Measurements from ENCODE around the gene FSTL1. TPM values are rescaled to one million over a fixed set of nuclear protein-coding genes. Genes with fewer than 3 reads are reported as not detected.
A peak's percentile ranks its signal among the peaks of the same experiment; 100 is the strongest.

FSTL1 gene
- total RNA-seq, 1 experiment from 2014 or later, result 20.7 TPM

GRCh38 chr3:120420360-120420759 lies 30.4 kb downstream of the FSTL1 start (continued):
- TF ChIP-seq REST (IDR thresholded peaks at IDR 0.05; ENCODE audit: low read depth), result no peak
- no peak for TF ChIP-seq JUND (IDR thresholded peaks at IDR 0.05)

- Histone ChIP-seq H3K4me3 (replicated peaks in 1 of 2; ENCODE audit: low read depth in 1 of 2, low read length in 2 of 2) (no peak overlapping the region), H3K9me3 (ENCODE audit: control insufficient read depth in 1 of 2, insufficient read depth in 1 of 2, low read depth in 1 of 2, low read length in 2 of 2) (no peaks in the 10 kb centered on the region), H2AFZ (ENCODE audit: low read depth, low read length, poor library complexity, severe bottlenecking) (no peak overlapping the region), H3K27ac (ENCODE audit: low read depth, low read length) (no peak overlapping the region), H3K9me2 (ENCODE audit: insufficient read depth) (no peaks in the 10 kb centered on the region), H3K79me2 (ENCODE audit: insufficient read depth, low read length) (no peaks in the 10 kb centered on the region), H3K9ac (ENCODE audit: low read length) (no peak overlapping the region), H4K20me1 (ENCODE audit: insufficient read depth) (no peaks in the 10 kb centered on the region), H3K4me1 (ENCODE audit: control insufficient read depth in 1 of 2, insufficient read depth in 2 of 2, low read length in 2 of 2) (peaks cover 9 to 23% of the 10 kb centered on the region in 2 experiments), H3K36me3 (ENCODE audit: control insufficient read depth in 1 of 2, insufficient read depth in 2 of 2, low read length in 2 of 2) (no peaks in the 10 kb centered on the region), H3K27me3 (ENCODE audit: insufficient read depth, low read length) (no peaks in the 10 kb centered on the region), H3K4me2 (ENCODE audit: low read length) (no peak overlapping the region)
- ChIA-PET RAD21 (ENCODE audit: low non-redundant PET in 1 of 2, low total read pairs in 2 of 2, uncharacterized antibody in 2 of 2, unreplicated experiment in 2 of 2) (interaction anchor here (0.8 to 1.4 kb wide), 2 partner anchors 139 kb away, joined by 3 to 11 read pairs; no protein-coding TSS in a partner anchor), CTCF (interaction anchor here (1.5 to 7.2 kb wide), 5 partner anchors 24 to 375 kb away, joined by 4 to 157 read pairs (median 23); no protein-coding TSS in a partner anchor), POLR2A (interaction anchor here (3.0 kb wide), 1 partner anchor 139 kb away, joined by 12 read pairs; no protein-coding TSS in a partner anchor)
- DNase-seq (ENCODE audit: low read depth, low spot score) (no peak), ATAC-seq (no peak)
- intact Hi-C loops (cut with micrococcal nuclease), result loop anchor here (1.0 to 5.0 kb wide), 4 partner anchors 72 to 375 kb away; partner anchors contain the start of gene LRRC58
- TF ChIP-seq POLR2A (IDR thresholded peaks at IDR 0.05; ENCODE audit: borderline replicate concordance, extremely low read depth, insufficient read depth, insufficient read length), result no peak
- TF ChIP-seq, protein P1, sequence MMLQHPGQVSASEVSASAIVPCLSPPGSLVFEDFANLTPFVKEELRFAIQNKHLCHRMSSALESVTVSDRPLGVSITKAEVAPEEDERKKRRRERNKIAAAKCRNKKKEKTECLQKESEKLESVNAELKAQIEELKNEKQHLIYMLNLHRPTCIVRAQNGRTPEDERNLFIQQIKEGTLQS (IDR thresholded peaks at IDR 0.05), result no peak
- TF ChIP-seq, protein P2, sequence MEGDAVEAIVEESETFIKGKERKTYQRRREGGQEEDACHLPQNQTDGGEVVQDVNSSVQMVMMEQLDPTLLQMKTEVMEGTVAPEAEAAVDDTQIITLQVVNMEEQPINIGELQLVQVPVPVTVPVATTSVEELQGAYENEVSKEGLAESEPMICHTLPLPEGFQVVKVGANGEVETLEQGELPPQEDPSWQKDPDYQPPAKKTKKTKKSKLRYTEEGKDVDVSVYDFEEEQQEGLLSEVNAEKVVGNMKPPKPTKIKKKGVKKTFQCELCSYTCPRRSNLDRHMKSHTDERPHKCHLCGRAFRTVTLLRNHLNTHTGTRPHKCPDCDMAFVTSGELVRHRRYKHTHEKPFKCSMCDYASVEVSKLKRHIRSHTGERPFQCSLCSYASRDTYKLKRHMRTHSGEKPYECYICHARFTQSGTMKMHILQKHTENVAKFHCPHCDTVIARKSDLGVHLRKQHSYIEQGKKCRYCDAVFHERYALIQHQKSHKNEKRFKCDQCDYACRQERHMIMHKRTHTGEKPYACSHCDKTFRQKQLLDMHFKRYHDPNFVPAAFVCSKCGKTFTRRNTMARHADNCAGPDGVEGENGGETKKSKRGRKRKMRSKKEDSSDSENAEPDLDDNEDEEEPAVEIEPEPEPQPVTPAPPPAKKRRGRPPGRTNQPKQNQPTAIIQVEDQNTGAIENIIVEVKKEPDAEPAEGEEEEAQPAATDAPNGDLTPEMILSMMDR (IDR thresholded peaks at IDR 0.05 in 2 of 3, conservative IDR thresholded peaks at IDR 0.05 in 1 of 3; ENCODE audit: borderline replicate concordance in 1 of 3, insufficient read depth in 1 of 3, low read depth in 2 of 3, low read length in 2 of 3), result no peak
- TF ChIP-seq MAX (IDR thresholded peaks at IDR 0.05), result no peak
- TF ChIP-seq ZFX (IDR thresholded peaks at IDR 0.05), result 0 out of 2 replicates have a peak, but pooled peaks have one; percentile 6
- no peak for TF ChIP-seq FOSL1 (IDR thresholded peaks at IDR 0.05; ENCODE audit: low read depth)
- no peak for TF ChIP-seq CEBPB (IDR thresholded peaks at IDR 0.05; ENCODE audit: low read depth)
- no peak for TF ChIP-seq EGR1 (IDR thresholded peaks at IDR 0.05; ENCODE audit: low read depth)
- TF ChIP-seq ELF1 (IDR thresholded peaks at IDR 0.05; ENCODE audit: borderline replicate concordance, low read depth), result no peak
- no TSS peak for BruUV-seq (replicated peaks)
Measured at GRCh38 chr3:120419797-120420196, 31.0 kb downstream of the FSTL1 start.

Data from HCT116 (cell line).